NCI-H2107 treated with DMSO at 0.1 percent for 48 hours (cell line): ENCODE results near the gene PLXDC2.
"Not testable (repeated sequence)": the region's sequence is repeated elsewhere in the genome, so short reads cannot be mapped to it uniquely, and the experiment has no call there.

Experiments used
- DNase-seq: peaks from one replicate; lab custom pipeline; 2025; ENCODE audit not compliant: unreplicated experiment; lab: John Stamatoyannopoulos, UW

The PLXDC2 gene

DNA sequence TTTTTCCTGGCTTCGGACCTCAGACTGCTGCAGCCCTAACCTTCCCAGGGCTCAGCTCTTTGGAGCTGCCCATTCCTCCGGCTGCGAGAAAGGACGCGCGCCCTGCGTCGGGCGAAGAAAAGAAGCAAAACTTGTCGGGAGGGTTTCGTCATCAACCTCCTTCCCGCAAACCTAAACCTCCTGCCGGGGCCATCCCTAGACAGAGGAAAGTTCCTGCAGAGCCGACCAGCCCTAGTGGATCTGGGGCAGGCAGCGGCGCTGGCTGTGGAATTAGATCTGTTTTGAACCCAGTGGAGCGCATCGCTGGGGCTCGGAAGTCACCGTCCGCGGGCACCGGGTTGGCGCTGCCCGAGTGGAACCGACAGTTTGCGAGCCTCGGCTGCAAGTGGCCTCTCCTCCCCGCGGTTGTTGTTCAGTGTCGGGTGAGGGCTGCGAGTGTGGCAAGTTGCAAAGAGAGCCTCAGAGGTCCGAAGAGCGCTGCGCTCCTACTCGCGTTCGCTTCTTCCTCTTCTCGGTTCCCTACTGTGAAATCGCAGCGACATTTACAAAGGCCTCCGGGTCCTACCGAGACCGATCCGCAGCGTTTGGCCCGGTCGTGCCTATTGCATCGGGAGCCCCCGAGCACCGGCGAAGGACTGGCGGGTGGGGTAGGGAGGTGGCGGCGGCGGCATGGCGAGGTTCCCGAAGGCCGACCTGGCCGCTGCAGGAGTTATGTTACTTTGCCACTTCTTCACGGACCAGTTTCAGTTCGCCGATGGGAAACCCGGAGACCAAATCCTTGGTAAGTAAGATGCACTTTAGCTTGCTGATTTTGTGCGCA is at the start of gene PLXDC2:
TSS of gene PLXDC2 (plus strand) at position 22 of the 820 bp plus-strand sequence.
- DNase-seq: no peak

DNA sequence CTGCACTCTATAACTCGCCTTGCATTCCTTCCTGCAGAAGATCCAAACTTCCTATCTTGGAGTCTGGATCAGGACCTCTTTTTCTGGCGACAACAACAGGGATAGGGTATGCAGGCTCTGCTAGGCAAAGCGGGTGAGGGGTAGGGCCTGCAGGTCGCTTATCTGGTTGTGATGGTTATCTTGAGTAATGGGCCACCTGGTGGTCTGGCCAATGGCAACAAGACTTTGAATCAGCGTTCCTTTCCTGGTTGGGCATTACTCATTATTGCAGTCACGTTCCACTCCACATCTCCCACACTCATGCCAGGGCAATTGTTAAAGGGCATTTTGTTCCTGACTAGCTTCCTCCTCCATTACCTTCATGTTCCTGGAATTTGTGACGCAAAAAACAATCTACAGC is 48.4 kb upstream of the PLXDC2 start:
- DNase-seq: no peak

DNA sequence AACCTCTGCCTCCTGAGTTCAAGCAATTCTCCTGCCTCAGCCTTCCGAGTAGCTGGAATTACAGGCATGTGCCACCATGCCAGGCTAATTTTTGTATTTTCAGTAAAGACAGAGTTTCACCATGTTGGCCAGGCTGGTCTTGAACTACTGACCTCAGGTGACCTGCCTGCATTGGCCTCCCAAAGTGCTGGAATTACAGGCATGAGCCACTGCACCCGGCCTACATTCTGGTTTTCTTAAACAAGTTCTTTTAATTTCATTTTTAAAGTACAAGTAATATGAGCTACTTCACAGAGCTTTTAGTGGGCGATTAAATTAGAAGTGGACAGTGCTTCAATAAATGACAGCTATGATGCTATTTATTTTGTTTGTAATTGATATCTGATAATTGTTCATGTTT is 46.4 kb upstream of the PLXDC2 start:
- DNase-seq: not testable (repeated sequence)

DNA sequence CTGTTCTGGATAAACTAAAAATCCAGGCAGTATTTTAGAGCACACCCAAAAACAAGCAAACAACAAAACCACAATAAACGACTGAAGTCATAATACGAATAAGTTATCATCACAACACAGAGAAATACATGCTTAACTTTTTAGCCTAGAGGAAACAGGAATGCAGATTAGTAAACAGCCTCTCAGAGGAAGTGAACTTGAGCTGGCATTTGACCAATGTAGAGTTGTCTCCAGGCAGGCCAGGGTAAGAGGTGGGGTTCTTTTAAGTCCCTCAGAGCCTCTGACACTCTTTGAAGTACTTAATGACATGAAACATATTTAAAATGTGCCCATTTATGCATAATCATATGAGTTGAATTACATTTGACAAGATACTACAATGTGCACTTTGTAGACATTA is 43.3 kb upstream of the PLXDC2 start:
- no peak for DNase-seq

DNA sequence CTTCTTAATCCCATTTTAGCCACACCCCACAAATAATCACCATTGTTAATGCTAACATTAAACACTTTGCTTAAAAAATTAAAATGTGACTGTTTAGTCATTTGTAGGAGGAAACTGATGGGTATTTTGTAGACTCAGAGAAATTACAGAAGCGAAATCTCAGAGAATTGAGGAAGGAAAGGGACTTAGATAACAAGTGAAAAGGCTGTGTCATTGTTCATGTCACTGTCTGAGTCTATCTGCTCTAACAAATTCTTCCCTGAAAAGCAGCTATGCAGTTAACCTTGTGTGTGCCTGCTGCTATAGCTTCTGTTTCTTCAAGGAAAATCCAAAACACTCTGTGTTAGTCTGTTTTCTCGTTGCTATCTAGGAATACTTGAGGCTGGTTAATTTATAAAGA is 40.9 kb upstream of the PLXDC2 start:
- no peak for DNase-seq

DNA sequence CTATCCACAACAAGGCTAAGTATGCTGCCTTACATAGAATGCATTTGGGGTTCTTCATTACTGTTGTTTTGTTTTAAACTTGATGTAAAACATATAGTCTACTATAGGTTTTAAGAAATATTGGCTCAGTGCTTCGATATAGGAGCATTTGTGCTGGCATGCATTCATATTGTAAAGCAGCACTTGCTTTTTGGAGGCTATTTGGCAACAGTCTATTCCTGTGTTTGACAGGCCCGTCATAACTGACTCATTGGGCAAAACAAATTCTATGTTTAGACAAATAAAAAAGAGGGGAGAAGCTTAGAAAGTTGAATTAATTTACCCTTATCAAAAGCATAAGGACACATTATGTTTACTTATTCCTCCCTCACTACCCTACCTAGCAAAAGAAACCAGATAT is 38.4 kb upstream of the PLXDC2 start:
- DNase-seq: no peak

DNA sequence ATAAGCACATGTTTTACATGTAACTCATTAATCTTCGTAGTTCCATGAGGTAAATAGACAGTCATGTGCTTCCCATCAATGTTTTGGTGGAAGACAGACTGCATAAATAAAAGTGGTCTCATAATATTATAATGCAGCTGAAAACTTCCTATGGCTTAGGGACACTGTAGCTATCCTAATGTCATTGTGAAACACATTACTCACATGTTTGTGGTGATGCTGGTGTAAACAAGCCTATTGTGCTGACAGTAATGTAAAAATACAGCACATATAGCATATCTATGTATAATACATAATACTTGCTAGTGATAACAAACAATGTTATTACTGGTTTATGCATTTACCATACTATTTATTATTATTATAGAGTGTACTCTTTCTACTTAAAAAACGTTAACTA is 37.2 kb upstream of the PLXDC2 start:
- DNase-seq: no peak

DNA sequence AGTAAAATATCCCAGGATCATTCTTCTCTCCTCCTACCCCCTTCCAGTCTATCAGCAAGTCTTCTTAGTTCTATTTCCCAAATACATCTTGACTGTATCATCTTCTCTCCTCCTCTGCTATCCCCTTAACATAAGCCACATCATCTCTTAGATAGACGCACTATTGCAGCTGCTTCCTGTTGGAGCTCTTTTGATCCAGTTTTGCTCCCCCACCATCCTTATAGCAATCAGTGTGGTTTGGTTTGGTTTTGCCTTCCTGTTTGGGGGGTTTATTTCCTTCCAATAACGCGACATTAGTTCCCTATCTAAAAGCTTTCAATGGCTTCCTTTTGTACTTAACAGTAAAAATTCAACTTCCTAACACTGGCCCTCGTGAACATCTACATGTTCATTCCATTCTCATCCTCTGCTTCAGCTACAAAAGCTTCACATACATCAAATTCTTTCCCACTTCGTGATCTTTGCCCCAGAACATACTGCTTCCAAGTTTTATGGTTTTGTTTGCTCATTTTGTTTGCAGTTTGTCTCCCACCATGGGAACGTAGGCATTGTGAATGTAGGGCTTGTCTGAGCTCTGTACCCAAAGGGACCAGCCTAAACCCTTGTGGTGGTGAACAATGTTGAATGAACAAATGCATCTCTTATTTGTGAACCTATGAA is 33.7 kb upstream of the PLXDC2 start:
- no peak for DNase-seq

DNA sequence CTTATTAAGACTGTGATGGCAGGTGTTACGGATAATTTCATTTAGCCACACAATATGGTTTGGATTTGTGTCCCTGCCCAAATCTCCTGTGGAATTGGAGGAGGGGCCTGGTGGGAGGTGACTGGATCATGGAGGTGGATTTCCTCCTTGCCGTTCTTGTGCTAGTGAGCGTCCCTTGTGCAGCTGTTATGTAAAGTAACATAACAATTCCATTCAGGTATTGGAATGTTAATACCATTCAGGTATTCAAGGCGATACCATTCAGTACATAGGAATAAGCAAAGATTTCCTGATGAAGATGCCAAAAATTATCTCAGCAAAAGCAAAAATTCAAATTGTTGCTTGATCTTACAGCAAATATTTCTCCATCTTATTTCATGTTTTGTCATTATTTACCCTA is 32.5 kb upstream of the PLXDC2 start:
- DNase-seq: no peak

DNA sequence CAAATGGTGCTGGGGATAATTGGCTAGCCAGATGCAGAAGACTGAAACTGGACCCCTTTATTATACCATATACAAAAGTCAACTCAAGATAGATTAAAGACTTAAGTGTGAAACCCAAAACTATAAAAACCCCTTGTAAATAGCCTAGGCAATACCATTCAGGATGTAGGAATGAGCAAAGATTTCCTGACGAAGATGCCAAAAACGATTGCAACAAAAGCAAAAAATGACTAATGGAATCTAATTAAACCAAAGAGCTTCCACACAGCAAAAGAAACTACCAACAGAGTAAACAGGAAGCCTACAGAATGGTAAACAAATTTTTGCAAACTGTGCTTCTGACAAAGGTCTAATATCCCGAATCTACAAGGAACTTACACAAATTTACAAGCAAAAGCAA is 30.9 kb upstream of the PLXDC2 start:
- DNase-seq: no peak

DNA sequence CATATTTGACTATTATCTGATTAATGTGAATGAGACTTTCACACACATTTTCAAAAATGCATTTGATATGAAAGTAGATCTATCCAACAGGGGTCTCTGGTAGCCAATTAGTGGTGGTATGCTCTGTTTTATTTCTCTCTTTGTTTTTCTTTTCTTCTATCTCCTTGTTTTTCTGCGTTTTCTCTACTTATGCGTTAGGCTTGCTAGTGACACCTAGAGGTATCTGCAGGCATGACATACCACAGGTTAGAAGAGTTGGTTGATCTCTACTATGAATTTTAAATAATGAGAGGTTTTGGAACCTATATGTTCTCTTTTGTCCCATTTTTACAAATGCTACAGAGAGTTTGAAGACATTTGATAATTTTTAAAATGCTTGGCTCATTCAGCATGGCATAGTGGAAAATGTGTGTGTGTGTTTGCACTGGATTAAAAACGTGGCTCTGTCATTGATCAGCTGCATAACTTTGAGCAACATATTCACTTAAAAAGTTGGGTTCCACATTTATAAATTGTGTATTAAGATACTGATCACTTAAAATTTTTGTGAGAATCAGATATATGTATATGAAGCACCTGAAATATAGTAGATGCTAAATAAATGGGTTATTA is 28.1 kb upstream of the PLXDC2 start:
- no peak for DNase-seq

DNA sequence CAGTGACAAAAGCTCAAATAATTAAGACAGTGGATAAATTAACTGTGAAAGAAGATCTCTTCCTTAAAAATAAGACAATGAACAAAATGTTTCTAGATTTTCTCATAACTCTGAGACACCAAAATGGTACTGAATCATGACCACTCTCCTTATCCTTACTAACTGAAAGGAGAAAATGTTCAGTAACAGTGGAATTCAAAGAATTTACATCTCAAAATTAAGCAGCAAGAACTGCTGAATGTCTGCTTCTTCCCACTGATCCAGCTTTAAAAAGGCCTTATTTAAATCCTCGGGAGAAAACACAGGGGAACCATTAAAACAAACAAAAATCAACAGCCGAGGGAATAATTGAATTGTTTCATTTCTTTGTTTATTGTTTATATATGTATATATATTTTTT is 27.3 kb upstream of the PLXDC2 start:
- DNase-seq: no peak

DNA sequence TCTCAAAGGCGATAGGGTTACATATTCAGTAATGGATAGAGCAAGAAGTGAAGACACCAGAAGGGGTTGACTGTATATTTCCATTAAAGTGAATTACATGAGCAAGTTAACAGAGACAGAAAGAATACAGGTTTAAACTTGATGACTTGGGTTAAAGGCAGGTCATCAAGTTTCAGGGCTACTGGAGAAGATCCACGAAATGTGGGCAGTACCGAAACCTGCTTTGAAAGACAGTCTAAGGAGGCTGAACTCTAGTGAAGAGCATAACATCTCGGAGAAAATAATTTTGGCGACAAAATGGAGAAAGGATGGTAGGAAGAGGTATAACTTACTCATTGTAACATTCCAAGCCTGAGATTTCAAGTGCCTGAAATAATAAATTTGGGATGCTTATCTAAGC is 26.6 kb upstream of the PLXDC2 start:
- no peak for DNase-seq

DNA sequence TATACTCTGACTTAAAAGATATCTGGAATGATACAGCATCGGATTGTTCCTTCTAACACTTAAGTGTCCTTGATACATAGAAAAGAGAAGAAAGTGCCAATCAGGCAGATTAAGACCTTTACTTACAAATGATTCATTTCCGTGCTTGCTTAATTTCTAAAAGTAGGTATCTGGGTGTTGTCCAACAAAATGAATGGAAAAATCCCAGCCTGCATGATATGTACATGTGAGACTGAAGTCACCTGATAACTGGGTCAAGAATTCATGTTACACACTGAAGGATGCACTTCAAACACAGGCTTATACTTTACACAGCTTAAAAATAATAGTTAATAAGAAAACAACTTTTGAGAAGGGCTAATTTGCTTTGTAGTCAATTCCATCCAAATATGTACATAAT is 25.2 kb upstream of the PLXDC2 start:
- DNase-seq: no peak

DNA sequence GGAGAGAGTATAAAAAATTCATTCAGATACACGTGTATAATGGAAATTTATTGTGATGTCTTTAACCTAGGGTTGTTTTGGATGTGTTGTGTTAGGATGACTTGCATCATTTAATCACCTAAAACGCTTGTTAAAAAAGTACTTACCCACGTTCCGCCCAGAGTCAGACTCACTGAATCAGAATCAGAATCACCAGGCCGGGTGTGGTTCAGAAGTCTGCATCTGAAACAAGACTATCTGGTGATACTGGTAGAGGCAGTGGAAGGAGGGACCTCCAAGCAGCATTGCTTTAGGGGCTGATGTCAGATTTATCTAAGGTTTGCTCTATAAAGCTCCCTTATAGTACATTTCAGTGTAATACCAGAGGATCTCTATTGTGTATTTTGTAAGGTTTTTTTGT is 20.5 kb upstream of the PLXDC2 start:
- no peak for DNase-seq

DNA sequence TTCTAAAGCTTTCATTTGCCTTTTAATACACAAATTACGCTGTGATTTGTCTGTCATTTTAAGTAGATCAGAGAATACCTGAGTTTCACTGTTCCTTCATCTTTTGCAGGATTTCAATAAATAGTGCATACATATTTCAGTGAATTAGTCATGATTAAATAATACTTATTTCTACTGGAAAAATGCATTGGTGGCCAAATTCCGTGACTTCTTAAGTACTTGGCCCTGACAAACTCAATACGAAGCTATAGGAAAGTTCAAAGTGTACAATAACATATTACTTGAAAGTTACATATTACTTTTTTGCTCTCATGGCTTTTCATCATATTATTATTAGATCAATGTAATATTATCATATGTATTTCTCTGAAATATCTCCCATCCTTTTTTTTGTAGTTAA is 16.1 kb upstream of the PLXDC2 start:
- no peak for DNase-seq

DNA sequence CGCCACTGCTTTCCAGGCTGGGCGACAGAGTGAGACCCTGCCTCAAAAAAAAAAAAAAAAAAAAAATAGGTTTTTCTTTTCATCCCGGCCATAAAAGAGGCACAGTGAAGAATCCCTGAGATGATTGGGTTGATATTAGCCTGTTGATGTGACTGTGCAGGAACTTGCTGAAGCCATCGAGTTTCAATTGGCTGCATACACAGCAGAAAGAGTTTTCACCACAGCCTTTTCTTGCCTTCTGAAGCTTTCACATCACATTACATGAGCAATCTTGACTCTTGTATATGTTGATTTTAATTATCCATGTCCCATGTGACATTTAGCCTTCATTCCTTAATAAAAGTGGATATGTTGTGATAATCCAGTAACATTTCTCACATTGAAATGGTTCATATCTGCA is 14.9 kb upstream of the PLXDC2 start:
- no peak for DNase-seq

DNA sequence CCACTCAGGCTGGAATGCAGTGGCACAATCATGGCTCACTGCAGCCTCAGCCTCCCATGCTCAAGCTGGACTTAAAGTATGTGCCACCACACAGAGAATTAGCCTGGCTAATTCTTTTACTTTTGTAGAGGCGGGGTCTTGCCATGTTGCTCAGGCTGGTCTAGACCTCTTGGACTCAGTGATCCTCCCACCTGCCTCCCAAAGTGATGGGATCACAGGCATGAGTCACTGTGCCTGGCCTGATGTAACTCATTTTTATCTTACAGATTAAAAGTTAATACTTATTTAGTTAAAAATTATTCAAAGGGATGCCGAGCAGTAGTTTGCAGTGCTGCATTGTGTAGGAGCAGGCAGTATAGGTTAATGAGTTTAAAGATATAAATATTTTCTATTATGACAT is 12.6 kb upstream of the PLXDC2 start:
- DNase-seq: no peak

DNA sequence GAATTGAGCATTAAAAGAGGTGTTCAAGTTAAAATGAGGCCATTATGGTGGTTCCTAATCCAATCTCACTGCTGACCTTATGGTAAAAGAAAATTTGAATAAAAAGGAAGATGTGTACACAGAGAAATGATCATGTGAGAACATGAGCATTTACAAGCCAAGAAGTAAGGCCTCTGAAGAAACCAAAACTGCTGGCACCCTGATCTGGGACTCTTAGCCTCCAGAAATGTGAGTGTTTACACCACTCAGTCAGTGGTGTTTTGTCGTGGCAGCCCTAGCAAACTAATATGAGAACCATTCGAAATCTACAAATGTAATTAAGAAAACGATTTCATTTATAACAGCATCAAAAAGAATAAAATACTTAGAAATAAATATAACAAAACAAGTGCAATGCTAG is 6.8 kb upstream of the PLXDC2 start:
- no peak for DNase-seq

DNA sequence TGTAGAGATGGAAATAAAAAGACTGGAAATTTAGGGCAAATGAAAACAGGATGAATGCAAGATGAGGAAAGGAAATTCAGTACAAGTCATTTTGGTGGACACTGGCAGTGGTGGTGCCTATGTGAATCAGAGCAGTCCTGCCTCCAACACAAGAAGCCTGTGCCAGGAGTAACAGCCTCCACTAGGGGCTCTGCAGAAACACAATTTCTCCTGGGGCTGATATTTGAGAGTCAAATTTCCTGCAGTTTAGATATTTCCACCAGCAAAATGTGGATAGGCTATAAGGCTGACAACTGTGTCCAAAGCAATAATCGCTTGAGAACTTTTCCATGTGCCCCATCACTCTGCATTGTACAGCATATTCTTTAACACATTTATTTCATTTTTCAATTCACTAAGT is 4.7 kb upstream of the PLXDC2 start:
- DNase-seq: no peak

DNA sequence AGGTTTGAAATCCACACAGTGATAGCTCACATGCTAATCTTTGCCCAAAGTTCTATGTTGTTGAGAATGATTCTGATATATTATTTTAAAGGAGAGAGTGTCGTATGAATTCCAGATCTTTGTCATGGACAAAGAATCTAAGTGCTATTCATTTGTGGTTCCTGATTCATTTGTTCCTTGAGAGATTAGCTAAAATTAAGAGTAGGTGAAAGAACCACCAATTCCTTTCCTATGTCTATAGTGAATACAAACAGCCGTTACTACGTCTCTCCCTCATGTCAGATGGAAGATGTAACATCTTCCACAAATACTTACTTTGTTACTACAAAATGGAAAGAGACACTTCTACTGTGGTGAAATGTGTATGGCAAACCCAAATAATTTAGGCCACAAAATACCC is 3.3 kb upstream of the PLXDC2 start:
- DNase-seq: no peak

DNA sequence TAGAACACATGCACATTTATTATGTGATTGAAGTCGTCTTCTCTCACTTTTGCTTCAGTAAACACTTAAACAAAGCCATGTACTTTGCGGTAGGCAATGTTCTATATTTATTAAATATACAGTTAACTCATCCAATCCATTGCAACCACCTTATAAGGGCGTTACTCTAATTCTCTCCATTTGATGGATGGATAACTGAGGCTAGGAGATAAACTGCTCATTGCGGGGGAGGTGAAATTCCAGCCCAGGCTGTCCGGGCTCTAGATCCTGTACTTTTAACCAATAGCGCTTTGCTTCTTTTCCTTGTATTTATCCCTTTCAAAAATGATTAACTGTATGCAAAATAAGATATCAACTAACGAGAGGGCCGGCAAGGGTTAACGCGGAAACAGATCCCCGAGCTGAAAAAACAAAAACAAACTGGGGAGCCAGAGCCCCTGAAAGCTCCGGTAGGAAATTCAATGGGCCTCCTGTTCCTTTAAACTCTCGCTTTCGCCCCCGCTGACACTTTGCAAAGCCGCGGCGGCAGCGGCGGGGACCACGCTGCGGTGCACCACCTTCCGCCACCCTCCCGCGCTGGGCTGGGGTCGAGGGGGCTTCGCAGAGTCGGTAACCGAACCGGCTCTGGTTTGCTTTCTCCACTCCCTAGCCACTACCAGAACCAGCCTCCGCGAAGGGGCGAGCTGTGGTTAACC is 1.0 kb upstream of the PLXDC2 start:
- DNase-seq: no peak
